Measurements from ENCODE around the gene AHRR. TPM values are rescaled to one million over a fixed set of nuclear protein-coding genes. Genes with fewer than 3 reads are reported as not detected.
A peak's percentile ranks its signal among the peaks of the same experiment; 100 is the strongest.

Gene AHRR
- polyA plus RNA-seq, 2 of the 4 experiments (the other 2 are of a cell fraction), result 1.2 to 1.7 TPM

GRCh38 chr5:472656-473550, 151.4 kb downstream of the AHRR start (continued):
- TF ChIP-seq TFCP2L1 (CRISPR knock-in tag; IDR thresholded peaks at IDR 0.05) (0 out of 2 replicates have a peak, but pooled peaks have one; percentile 40), RNF2 (IDR thresholded peaks at IDR 0.05; ENCODE audit: borderline replicate concordance, low read depth) (peak; percentile 40; the same call in 1 of the 2 replicates), EHF (CRISPR knock-in tag; IDR thresholded peaks at IDR 0.05) (peak; percentile 79; the same call in 1 of the 2 replicates), NFE2L2 (conservative IDR thresholded peaks at IDR 0.05; ENCODE audit: low read length) (no peak), CHD2 (IDR thresholded peaks at IDR 0.05; ENCODE audit: low read length, partially characterized antibody) (no peak), EP300 (IDR thresholded peaks at IDR 0.05) (no peak), HOXA7 (CRISPR knock-in tag; IDR thresholded peaks at IDR 0.05) (no peak), HDAC2 (IDR thresholded peaks at IDR 0.05) (no peak), CHD4 (IDR thresholded peaks at IDR 0.05; ENCODE audit: borderline replicate concordance) (no peak), CBX8 (IDR thresholded peaks at IDR 0.05) (no peak), PBX3 (IDR thresholded peaks at IDR 0.05) (no peak), SMC3 (IDR thresholded peaks at IDR 0.05) (no peak), POLR2A (IDR thresholded peaks at IDR 0.05; ENCODE audit: low read length) (peak; percentile 86), ZFP36 (IDR thresholded peaks at IDR 0.05; ENCODE audit: borderline replicate concordance, partially characterized antibody) (no peak), POLR2AphosphoS2 (conservative IDR thresholded peaks at IDR 0.05; ENCODE audit: low read length) (no peak), PHF8 (IDR thresholded peaks at IDR 0.05; ENCODE audit: borderline replicate concordance, low read depth) (peak; percentile 65), EHMT2 (IDR thresholded peaks at IDR 0.05; ENCODE audit: low read depth) (no peak), USF2 (IDR thresholded peaks at IDR 0.05) (no peak), MAZ (IDR thresholded peaks at IDR 0.05; ENCODE audit: borderline replicate concordance, low read depth, low read length) (no peak), HOXB13 (CRISPR knock-in tag; IDR thresholded peaks at IDR 0.05; ENCODE audit: low read depth) (peak; percentile 76; the same call in 1 of the 2 replicates), CBX2 (IDR thresholded peaks at IDR 0.05; ENCODE audit: borderline replicate concordance, low read depth) (no peak), GATA3 (IDR thresholded peaks at IDR 0.05; ENCODE audit: borderline replicate concordance) (no peak), ZSCAN20 (CRISPR knock-in tag; IDR thresholded peaks at IDR 0.05) (no peak), E2F6 (IDR thresholded peaks at IDR 0.05; ENCODE audit: borderline replicate concordance, low read depth) (peak; percentile 96), ZNF302 (CRISPR knock-in tag; IDR thresholded peaks at IDR 0.05) (no peak), KDM1A (IDR thresholded peaks at IDR 0.05; ENCODE audit: low read depth) (no peak), HOXB5 (CRISPR knock-in tag; IDR thresholded peaks at IDR 0.05) (peak; percentile 92), MYC (IDR thresholded peaks at IDR 0.05; ENCODE audit: borderline replicate concordance, low read length) (peak; percentile 68; the same call in 1 of the 2 replicates), JUNB (IDR thresholded peaks at IDR 0.05) (no peak), FOSL2 (IDR thresholded peaks at IDR 0.05) (no peak), FOSL2 (CRISPR knock-in tag; IDR thresholded peaks at IDR 0.05) (no peak), NPAS2 (CRISPR knock-in tag; IDR thresholded peaks at IDR 0.05; ENCODE audit: borderline replicate concordance) (peak; percentile 62; the same call in 1 of the 2 replicates), BHLHE40 (IDR thresholded peaks at IDR 0.05; ENCODE audit: low read depth, low read length) (no peak), MAX (IDR thresholded peaks at IDR 0.05) (peak; percentile 96), FOSB (CRISPR knock-in tag; IDR thresholded peaks at IDR 0.05) (no peak), RFX5 (IDR thresholded peaks at IDR 0.05) (no peak), SREBF2 (IDR thresholded peaks at IDR 0.05) (no peak)
- TF ChIP-seq, protein P1, sequence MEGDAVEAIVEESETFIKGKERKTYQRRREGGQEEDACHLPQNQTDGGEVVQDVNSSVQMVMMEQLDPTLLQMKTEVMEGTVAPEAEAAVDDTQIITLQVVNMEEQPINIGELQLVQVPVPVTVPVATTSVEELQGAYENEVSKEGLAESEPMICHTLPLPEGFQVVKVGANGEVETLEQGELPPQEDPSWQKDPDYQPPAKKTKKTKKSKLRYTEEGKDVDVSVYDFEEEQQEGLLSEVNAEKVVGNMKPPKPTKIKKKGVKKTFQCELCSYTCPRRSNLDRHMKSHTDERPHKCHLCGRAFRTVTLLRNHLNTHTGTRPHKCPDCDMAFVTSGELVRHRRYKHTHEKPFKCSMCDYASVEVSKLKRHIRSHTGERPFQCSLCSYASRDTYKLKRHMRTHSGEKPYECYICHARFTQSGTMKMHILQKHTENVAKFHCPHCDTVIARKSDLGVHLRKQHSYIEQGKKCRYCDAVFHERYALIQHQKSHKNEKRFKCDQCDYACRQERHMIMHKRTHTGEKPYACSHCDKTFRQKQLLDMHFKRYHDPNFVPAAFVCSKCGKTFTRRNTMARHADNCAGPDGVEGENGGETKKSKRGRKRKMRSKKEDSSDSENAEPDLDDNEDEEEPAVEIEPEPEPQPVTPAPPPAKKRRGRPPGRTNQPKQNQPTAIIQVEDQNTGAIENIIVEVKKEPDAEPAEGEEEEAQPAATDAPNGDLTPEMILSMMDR (IDR thresholded peaks at IDR 0.05), result no peak
- TF ChIP-seq, protein P2, sequence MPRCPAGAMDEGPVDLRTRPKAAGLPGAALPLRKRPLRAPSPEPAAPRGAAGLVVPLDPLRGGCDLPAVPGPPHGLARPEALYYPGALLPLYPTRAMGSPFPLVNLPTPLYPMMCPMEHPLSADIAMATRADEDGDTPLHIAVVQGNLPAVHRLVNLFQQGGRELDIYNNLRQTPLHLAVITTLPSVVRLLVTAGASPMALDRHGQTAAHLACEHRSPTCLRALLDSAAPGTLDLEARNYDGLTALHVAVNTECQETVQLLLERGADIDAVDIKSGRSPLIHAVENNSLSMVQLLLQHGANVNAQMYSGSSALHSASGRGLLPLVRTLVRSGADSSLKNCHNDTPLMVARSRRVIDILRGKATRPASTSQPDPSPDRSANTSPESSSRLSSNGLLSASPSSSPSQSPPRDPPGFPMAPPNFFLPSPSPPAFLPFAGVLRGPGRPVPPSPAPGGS (IDR thresholded peaks at IDR 0.05), result peak; percentile 62; the same call in 2 of the 3 replicates
